ENCODE results near the gene IL23A.

Gene IL23A

GRCh38 chr12:56373515-56373914 lies 34.8 kb downstream of the IL23A start:
- Histone ChIP-seq H3K9ac (ENCODE audit: low read length) (no peak overlapping the region), H3K36me3 (ENCODE audit: insufficient read depth, low read length) (no peaks in the 10 kb centered on the region), H3K27ac (ENCODE audit: low read depth, low read length) (no peak overlapping the region), H3K4me3 (ENCODE audit: low read depth in 1 of 2, low read length in 2 of 2) (no peak overlapping the region), H3K27me3 (ENCODE audit: control insufficient read depth in 1 of 2, insufficient read depth in 2 of 2, low read length in 2 of 2) (no peaks in the 10 kb centered on the region), H3K4me1 (ENCODE audit: insufficient read depth, low read length) (no peaks in the 10 kb centered on the region), H3K9me3 (ENCODE audit: low read length) (no peaks in the 10 kb centered on the region)

GRCh38 chr12:56374726-56375597 lies 36.3 kb downstream of the IL23A start:
- no peak overlapping the region for H3K9ac ChIP-seq (ENCODE audit: low read length)
- H3K36me3 ChIP-seq (ENCODE audit: insufficient read depth, low read length) = no peaks in the 10 kb centered on the region
- no peak overlapping the region for H3K27ac ChIP-seq (ENCODE audit: low read depth, low read length)
- no peaks in the 10 kb centered on the region for H3K4me1 ChIP-seq (ENCODE audit: insufficient read depth, low read length)
- H3K9me3 ChIP-seq (ENCODE audit: low read length) = no peaks in the 10 kb centered on the region
- H3K27me3 ChIP-seq (ENCODE audit: control insufficient read depth in 1 of 2, insufficient read depth in 2 of 2, low read length in 2 of 2) = no peaks in the 10 kb centered on the region
- no peak overlapping the region for H3K4me3 ChIP-seq (ENCODE audit: low read depth in 1 of 2, low read length in 2 of 2)

- Histone ChIP-seq H3K27me3 (ENCODE audit: control insufficient read depth in 1 of 2, insufficient read depth in 2 of 2, low read length in 2 of 2) (no peaks in the 10 kb centered on the region), H3K36me3 (ENCODE audit: insufficient read depth, low read length) (no peaks in the 10 kb centered on the region), H3K9me3 (ENCODE audit: low read length) (no peaks in the 10 kb centered on the region), H3K4me3 (ENCODE audit: low read depth in 1 of 2, low read length in 2 of 2) (no peak overlapping the region), H3K4me1 (ENCODE audit: insufficient read depth, low read length) (no peaks in the 10 kb centered on the region), H3K9ac (ENCODE audit: low read length) (no peak overlapping the region), H3K27ac (ENCODE audit: low read depth, low read length) (no peak overlapping the region)
Measured at GRCh38 chr12:56375598-56376434, 37.1 kb downstream of the IL23A start.

- Histone ChIP-seq H3K36me3 (ENCODE audit: insufficient read depth, low read length) (no peaks in the 10 kb centered on the region), H3K9me3 (ENCODE audit: low read length) (no peaks in the 10 kb centered on the region), H3K4me3 (ENCODE audit: low read depth in 1 of 2, low read length in 2 of 2) (no peak overlapping the region), H3K27me3 (ENCODE audit: control insufficient read depth in 1 of 2, insufficient read depth in 2 of 2, low read length in 2 of 2) (no peaks in the 10 kb centered on the region), H3K27ac (ENCODE audit: low read depth, low read length) (no peak overlapping the region), H3K4me1 (ENCODE audit: insufficient read depth, low read length) (no peaks in the 10 kb centered on the region), H3K9ac (ENCODE audit: low read length) (no peak overlapping the region)
Measured at GRCh38 chr12:56377310-56377988, 38.8 kb downstream of the IL23A start.

- Histone ChIP-seq H3K9ac (ENCODE audit: low read length) (no peak overlapping the region), H3K27me3 (ENCODE audit: control insufficient read depth in 1 of 2, insufficient read depth in 2 of 2, low read length in 2 of 2) (no peaks in the 10 kb centered on the region), H3K4me1 (ENCODE audit: insufficient read depth, low read length) (no peaks in the 10 kb centered on the region), H3K4me3 (ENCODE audit: low read depth in 1 of 2, low read length in 2 of 2) (no peak overlapping the region), H3K9me3 (ENCODE audit: low read length) (no peaks in the 10 kb centered on the region), H3K36me3 (ENCODE audit: insufficient read depth, low read length) (no peaks in the 10 kb centered on the region), H3K27ac (ENCODE audit: low read depth, low read length) (no peak overlapping the region)
Measured at GRCh38 chr12:56377989-56378316, 39.3 kb downstream of the IL23A start.

DNA sequence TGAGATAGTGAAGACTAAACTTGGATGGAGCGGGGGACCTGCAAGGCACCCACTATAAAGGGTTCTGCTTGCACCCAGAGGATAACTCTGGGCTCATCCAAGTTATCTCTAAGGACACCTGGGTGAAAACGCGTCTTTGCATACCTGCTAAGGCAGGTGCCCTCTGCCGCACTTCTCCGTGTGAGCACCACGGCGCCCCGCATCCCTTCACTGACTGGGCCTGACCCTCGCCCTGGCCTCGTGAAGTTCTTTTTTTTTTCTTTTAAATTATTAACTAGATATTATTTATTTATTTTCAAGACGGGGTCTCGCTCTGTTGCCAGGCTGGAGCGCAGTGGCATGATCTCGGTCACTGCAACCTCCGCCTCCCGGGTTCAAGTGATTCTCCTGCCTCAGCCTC lies 43.9 kb downstream of the IL23A start:
- no peaks in the 10 kb centered on the region for H3K4me1 ChIP-seq (ENCODE audit: insufficient read depth, low read length)
- H3K4me3 ChIP-seq (ENCODE audit: low read depth in 1 of 2, low read length in 2 of 2) = no peak overlapping the region
- H3K36me3 ChIP-seq (ENCODE audit: insufficient read depth, low read length) = no peaks in the 10 kb centered on the region
- no peak overlapping the region for H3K9ac ChIP-seq (ENCODE audit: low read length)
- no peak overlapping the region for H3K27ac ChIP-seq (ENCODE audit: low read depth, low read length)
- H3K9me3 ChIP-seq (ENCODE audit: low read length) = no peaks in the 10 kb centered on the region
- no peaks in the 10 kb centered on the region for H3K27me3 ChIP-seq (ENCODE audit: control insufficient read depth in 1 of 2, insufficient read depth in 2 of 2, low read length in 2 of 2)

GRCh38 chr12:56385873-56386272 lies 47.2 kb downstream of the IL23A start:
- no peaks in the 10 kb centered on the region for H3K4me1 ChIP-seq (ENCODE audit: insufficient read depth, low read length)
- H3K27ac ChIP-seq (ENCODE audit: low read depth, low read length) = no peak overlapping the region
- no peaks in the 10 kb centered on the region for H3K27me3 ChIP-seq (ENCODE audit: control insufficient read depth in 1 of 2, insufficient read depth in 2 of 2, low read length in 2 of 2)
- H3K9me3 ChIP-seq (ENCODE audit: low read length) = no peaks in the 10 kb centered on the region
- H3K4me3 ChIP-seq (ENCODE audit: low read depth in 1 of 2, low read length in 2 of 2) = no peak overlapping the region
- H3K9ac ChIP-seq (ENCODE audit: low read length) = no peak overlapping the region
- no peaks in the 10 kb centered on the region for H3K36me3 ChIP-seq (ENCODE audit: insufficient read depth, low read length)

- Histone ChIP-seq H3K4me3 (ENCODE audit: low read depth in 1 of 2, low read length in 2 of 2) (no peak overlapping the region), H3K27ac (ENCODE audit: low read depth, low read length) (no peak overlapping the region), H3K36me3 (ENCODE audit: insufficient read depth, low read length) (no peaks in the 10 kb centered on the region), H3K4me1 (ENCODE audit: insufficient read depth, low read length) (no peaks in the 10 kb centered on the region), H3K9me3 (ENCODE audit: low read length) (no peaks in the 10 kb centered on the region), H3K9ac (ENCODE audit: low read length) (no peak overlapping the region), H3K27me3 (ENCODE audit: control insufficient read depth in 1 of 2, insufficient read depth in 2 of 2, low read length in 2 of 2) (no peaks in the 10 kb centered on the region)
Measured at GRCh38 chr12:56387152-56387736, 48.6 kb downstream of the IL23A start.

DNA sequence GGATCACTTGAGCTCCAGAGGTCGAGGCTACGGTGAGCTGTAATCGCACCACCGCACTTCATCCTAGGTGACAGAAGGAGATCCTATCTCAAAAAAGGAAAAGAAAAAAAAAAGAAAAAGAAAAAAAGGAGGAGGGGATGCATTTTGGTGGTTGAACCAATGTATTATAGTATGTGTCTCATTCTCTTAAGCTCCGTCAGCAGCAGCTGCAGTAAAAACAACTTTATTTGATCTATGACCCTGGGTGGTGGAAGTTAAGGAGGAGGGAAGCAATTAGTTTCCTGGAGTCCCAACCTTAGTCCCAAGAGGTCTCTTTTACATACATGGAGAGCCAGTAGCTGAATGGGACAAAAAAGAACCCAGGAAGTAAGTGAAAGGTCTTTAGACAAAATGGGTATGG lies 50.7 kb downstream of the IL23A start:
- Histone ChIP-seq H3K27ac (ENCODE audit: low read depth, low read length) (no peak overlapping the region), H3K36me3 (ENCODE audit: insufficient read depth, low read length) (no peaks in the 10 kb centered on the region)

More for the DNA sequence above, 50.7 kb downstream of the IL23A start:
- Histone ChIP-seq H3K9me3 (ENCODE audit: low read length) (no peaks in the 10 kb centered on the region), H3K4me3 (ENCODE audit: low read depth in 1 of 2, low read length in 2 of 2) (no peak overlapping the region), H3K27me3 (ENCODE audit: control insufficient read depth in 1 of 2, insufficient read depth in 2 of 2, low read length in 2 of 2) (no peaks in the 10 kb centered on the region), H3K4me1 (ENCODE audit: insufficient read depth, low read length) (no peaks in the 10 kb centered on the region), H3K9ac (ENCODE audit: low read length) (no peak overlapping the region)
